ENCODE measurements around the gene YAP1.

YAP1 gene

GRCh38 chr11:102111787-102112508 is 1.7 kb downstream of the YAP1 start:
- no peak overlapping the region for H3K27ac ChIP-seq (ENCODE audit: low read depth, low read length)
- no peak overlapping the region for H3K4me2 ChIP-seq (ENCODE audit: low read depth, low read length, poor library complexity, severe bottlenecking)

GRCh38 chr11:102112509-102112821 is 2.2 kb downstream of the YAP1 start:
- Histone ChIP-seq H3K9ac (ENCODE audit: low read length) (no peak overlapping the region), H2AFZ (ENCODE audit: low read depth, low read length, severe bottlenecking) (no peak overlapping the region), H4K20me1 (ENCODE audit: low read depth, low read length) (no peaks in the 10 kb centered on the region), H3K27ac (ENCODE audit: low read depth, low read length) (no peak overlapping the region), H3K9me2 (replicated peaks; ENCODE audit: insufficient read depth, low read length) (no peaks in the 10 kb centered on the region), H3K9me3 (ENCODE audit: insufficient read depth, low read length) (no peaks in the 10 kb centered on the region), H3K79me2 (ENCODE audit: insufficient read depth, low read length) (no peaks in the 10 kb centered on the region), H3K36me3 (ENCODE audit: low read length) (no peaks in the 10 kb centered on the region), H3K27me3 (ENCODE audit: low read length) (no peaks in the 10 kb centered on the region), H3K4me3 (ENCODE audit: insufficient read depth, low read length, poor library complexity, severe bottlenecking) (no peak overlapping the region), H3F3A (ENCODE audit: insufficient read depth) (no peaks in the 10 kb centered on the region), H3K4me2 (ENCODE audit: low read depth, low read length, poor library complexity, severe bottlenecking) (no peak overlapping the region)
- no peak for TF ChIP-seq EZH2phosphoT487 (conservative IDR thresholded peaks at IDR 0.05; ENCODE audit: low read length)
- no peak for TF ChIP-seq CTCF (IDR thresholded peaks at IDR 0.05; ENCODE audit: insufficient read depth, low read length, poor library complexity, severe bottlenecking)

More at GRCh38 chr11:102111787-102112508, 1.7 kb downstream of the YAP1 start:
- no peak overlapping the region for H3K4me3 ChIP-seq (ENCODE audit: insufficient read depth, low read length, poor library complexity, severe bottlenecking)
- no peaks in the 10 kb centered on the region for H3K79me2 ChIP-seq (ENCODE audit: insufficient read depth, low read length)
- no peaks in the 10 kb centered on the region for H3F3A ChIP-seq (ENCODE audit: insufficient read depth)
- H3K27me3 ChIP-seq (ENCODE audit: low read length), result no peaks in the 10 kb centered on the region
- TF ChIP-seq CTCF (IDR thresholded peaks at IDR 0.05; ENCODE audit: insufficient read depth, low read length, poor library complexity, severe bottlenecking), result no peak
- TF ChIP-seq EZH2phosphoT487 (conservative IDR thresholded peaks at IDR 0.05; ENCODE audit: low read length), result no peak
- H3K9me3 ChIP-seq (ENCODE audit: insufficient read depth, low read length), result no peaks in the 10 kb centered on the region
- H3K9me2 ChIP-seq (replicated peaks; ENCODE audit: insufficient read depth, low read length), result no peaks in the 10 kb centered on the region
- no peak overlapping the region for H3K9ac ChIP-seq (ENCODE audit: low read length)
- no peaks in the 10 kb centered on the region for H3K36me3 ChIP-seq (ENCODE audit: low read length)
- H4K20me1 ChIP-seq (ENCODE audit: low read depth, low read length), result no peaks in the 10 kb centered on the region
- no peak overlapping the region for H2AFZ ChIP-seq (ENCODE audit: low read depth, low read length, severe bottlenecking)

- Histone ChIP-seq H3K79me2 (ENCODE audit: insufficient read depth, low read length) (no peaks in the 10 kb centered on the region), H3F3A (ENCODE audit: insufficient read depth) (no peaks in the 10 kb centered on the region), H3K27ac (ENCODE audit: low read depth, low read length) (no peak overlapping the region), H3K9me3 (ENCODE audit: insufficient read depth, low read length) (no peaks in the 10 kb centered on the region), H2AFZ (ENCODE audit: low read depth, low read length, severe bottlenecking) (no peak overlapping the region), H4K20me1 (ENCODE audit: low read depth, low read length) (no peaks in the 10 kb centered on the region), H3K36me3 (ENCODE audit: low read length) (no peaks in the 10 kb centered on the region), H3K4me2 (ENCODE audit: low read depth, low read length, poor library complexity, severe bottlenecking) (no peak overlapping the region), H3K9me2 (replicated peaks; ENCODE audit: insufficient read depth, low read length) (no peaks in the 10 kb centered on the region), H3K9ac (ENCODE audit: low read length) (no peak overlapping the region), H3K4me3 (ENCODE audit: insufficient read depth, low read length, poor library complexity, severe bottlenecking) (no peak overlapping the region), H3K27me3 (ENCODE audit: low read length) (no peaks in the 10 kb centered on the region)
- TF ChIP-seq EZH2phosphoT487 (conservative IDR thresholded peaks at IDR 0.05; ENCODE audit: low read length) (no peak), CTCF (IDR thresholded peaks at IDR 0.05; ENCODE audit: insufficient read depth, low read length, poor library complexity, severe bottlenecking) (no peak)
Measured at GRCh38 chr11:102114032-102114431, 3.8 kb downstream of the YAP1 start.
